ENCODE results near the gene OR1I1. TPM values are rescaled to one million over a fixed set of nuclear protein-coding genes. Genes with fewer than 3 reads are reported as not detected.
"Not testable (repeated sequence)": the region's sequence is repeated elsewhere in the genome, so short reads cannot be mapped to it uniquely, and the experiment has no call there.

The OR1I1 gene
- total RNA-seq, 1 donor from 2014 or later = not detected

GRCh38 chr19:15048885-15049541 lies 33.0 kb upstream of the OR1I1 start, which contains the start of gene CASP14:
TSS of gene CASP14 (plus strand) at chr19:15049480. CDS start at chr19:15052252, 2,772 bp downstream.
- H3K4me2 ChIP-seq = no peak within 1 kb of the TSS
- no peaks in the 10 kb centered on the region for H3K9me3 Mint-ChIP-seq
- H3K9me3 ChIP-seq (ENCODE audit: low read depth) = no peaks in the 10 kb centered on the region
- no peak within 1 kb of the TSS for H2AFZ ChIP-seq (replicated peaks)
- H3K27ac Mint-ChIP-seq = no peak within 1 kb of the TSS
- H3K27ac ChIP-seq = no peak within 1 kb of the TSS
- no peak for DNase-seq (ENCODE audit: low spot score)
- H3K27me3 Mint-ChIP-seq (ENCODE audit: insufficient read depth, low read depth) = peaks cover 14% of the 10 kb centered on the region
- no peak within 1 kb of the TSS for H3K9ac ChIP-seq
- no peaks in the 10 kb centered on the region for H4K20me1 ChIP-seq (ENCODE audit: low read depth)
- H3K4me1 ChIP-seq = no peaks in the 10 kb centered on the region
- no peaks in the 10 kb centered on the region for H3F3A ChIP-seq (ENCODE audit: low read depth)
- no peaks in the 10 kb centered on the region for H3K36me3 ChIP-seq
- H3K4me3 Mint-ChIP-seq = no peak within 1 kb of the TSS
- no peaks in the 10 kb centered on the region for H3K27me3 ChIP-seq
- H3K79me2 ChIP-seq (ENCODE audit: low read depth) = no peaks in the 10 kb centered on the region
- H3K4me3 ChIP-seq = no peak within 1 kb of the TSS
- H3K36me3 Mint-ChIP-seq = no peaks in the 10 kb centered on the region
- TF ChIP-seq CTCF (IDR thresholded peaks at IDR 0.05) (no peak), EZH2 (IDR thresholded peaks at IDR 0.05) (no peak), EZH2phosphoT487 (IDR thresholded peaks at IDR 0.05) (no peak)
- no peaks in the 10 kb centered on the region for H3K4me1 Mint-ChIP-seq

- H3K27me3 ChIP-seq = no peaks in the 10 kb centered on the region
- H3F3A ChIP-seq (ENCODE audit: low read depth) = no peaks in the 10 kb centered on the region
- H3K27ac ChIP-seq = no peak overlapping the region
- no peak overlapping the region for H3K27ac Mint-ChIP-seq
- H3K4me3 Mint-ChIP-seq = no peak overlapping the region
- H3K36me3 ChIP-seq = no peaks in the 10 kb centered on the region
- peaks cover 20% of the 10 kb centered on the region for H3K27me3 Mint-ChIP-seq (ENCODE audit: insufficient read depth, low read depth)
- no peak for DNase-seq (ENCODE audit: low spot score)
- H3K79me2 ChIP-seq (ENCODE audit: low read depth) = no peaks in the 10 kb centered on the region
- TF ChIP-seq CTCF (IDR thresholded peaks at IDR 0.05) (no peak), EZH2 (IDR thresholded peaks at IDR 0.05) (no peak), EZH2phosphoT487 (IDR thresholded peaks at IDR 0.05) (no peak)
- H2AFZ ChIP-seq (replicated peaks) = no peak overlapping the region
- H3K36me3 Mint-ChIP-seq = no peaks in the 10 kb centered on the region
- H3K4me1 ChIP-seq = no peaks in the 10 kb centered on the region
- no peak overlapping the region for H3K9ac ChIP-seq
- H3K9me3 Mint-ChIP-seq = no peaks in the 10 kb centered on the region
- H3K4me2 ChIP-seq = no peak overlapping the region
- no peaks in the 10 kb centered on the region for H3K9me3 ChIP-seq (ENCODE audit: low read depth)
- no peaks in the 10 kb centered on the region for H3K4me1 Mint-ChIP-seq
- no peak overlapping the region for H3K4me3 ChIP-seq
- H4K20me1 ChIP-seq (ENCODE audit: low read depth) = no peaks in the 10 kb centered on the region
These were observed 31.4 kb upstream of the OR1I1 start for GRCh38 chr19:15050639-15051038.

- H3K27me3 Mint-ChIP-seq (ENCODE audit: insufficient read depth, low read depth) = peaks cover 18% of the 10 kb centered on the region
- Histone ChIP-seq H3K27me3 (no peaks in the 10 kb centered on the region), H3K79me2 (ENCODE audit: low read depth) (no peaks in the 10 kb centered on the region), H2AFZ (replicated peaks) (no peak overlapping the region), H3K36me3 (no peaks in the 10 kb centered on the region), H3K9ac (no peak overlapping the region), H3K4me1 (no peaks in the 10 kb centered on the region), H3K27ac (no peak overlapping the region), H3K4me2 (no peak overlapping the region), H3K4me3 (no peak overlapping the region), H3F3A (ENCODE audit: low read depth) (no peaks in the 10 kb centered on the region), H4K20me1 (ENCODE audit: low read depth) (no peaks in the 10 kb centered on the region), H3K9me3 (ENCODE audit: low read depth) (no peaks in the 10 kb centered on the region)
- no peak for DNase-seq (ENCODE audit: low spot score)
- peaks cover 3% of the 10 kb centered on the region for H3K9me3 Mint-ChIP-seq
- TF ChIP-seq EZH2phosphoT487 (IDR thresholded peaks at IDR 0.05) (no peak), EZH2 (IDR thresholded peaks at IDR 0.05) (no peak), CTCF (IDR thresholded peaks at IDR 0.05) (no peak)
- H3K27ac Mint-ChIP-seq = no peak overlapping the region
- H3K4me3 Mint-ChIP-seq = no peak overlapping the region
- H3K36me3 Mint-ChIP-seq = no peaks in the 10 kb centered on the region
- no peaks in the 10 kb centered on the region for H3K4me1 Mint-ChIP-seq
These were observed 20.0 kb upstream of the OR1I1 start for GRCh38 chr19:15062036-15062435.

GRCh38 chr19:15070386-15070785 lies 11.6 kb upstream of the OR1I1 start:
- H3K27ac ChIP-seq; H3K4me3 Mint-ChIP-seq; H3K36me3 ChIP-seq; H3K9ac ChIP-seq; H3K79me2 ChIP-seq (ENCODE audit: low read depth); H3K9me3 Mint-ChIP-seq; DNase-seq (ENCODE audit: low spot score); H3F3A ChIP-seq (ENCODE audit: low read depth); H2AFZ ChIP-seq (replicated peaks); H3K4me1 ChIP-seq; H3K4me2 ChIP-seq; H3K27me3 Mint-ChIP-seq (ENCODE audit: insufficient read depth, low read depth); H3K4me1 Mint-ChIP-seq; H3K27ac Mint-ChIP-seq; H4K20me1 ChIP-seq (ENCODE audit: low read depth); H3K4me3 ChIP-seq; H3K9me3 ChIP-seq (ENCODE audit: low read depth); H3K36me3 Mint-ChIP-seq; H3K27me3 ChIP-seq: not testable (repeated sequence)
